ENCODE results near the gene PIP4K2A. TPM values are rescaled to one million over a fixed set of nuclear protein-coding genes. Genes with fewer than 3 reads are reported as not detected.

Gene PIP4K2A
- polyA plus RNA-seq, 1 experiment: 24.1 TPM

GRCh38 chr10:22617051-22617450, 97.3 kb downstream of the PIP4K2A start:
- CTCF ChIA-PET: interaction anchor here (1.4 kb wide), 1 partner anchor 43 kb away, joined by 3 read pairs; no protein-coding TSS in a partner anchor
- Histone ChIP-seq H3K9me3 (ENCODE audit: control insufficient read depth, insufficient read depth, low read length) (no peaks in the 10 kb centered on the region), H3K27me3 (ENCODE audit: control insufficient read depth, insufficient read depth, low read length) (no peaks in the 10 kb centered on the region), H3K4me3 (ENCODE audit: low read depth, low read length) (no peak overlapping the region), H3K27ac (ENCODE audit: low read depth, low read length) (no peak overlapping the region)
- no peak for TF ChIP-seq CTCF (IDR thresholded peaks at IDR 0.05; ENCODE audit: low read depth, low read length)
- no peak for DNase-seq (ENCODE audit: low read depth, low spot score)
- POLR2A ChIA-PET: no interaction called here

GRCh38 chr10:22615819-22616499, 98.4 kb downstream of the PIP4K2A start:
- POLR2A ChIA-PET: no interaction called here
- Histone ChIP-seq H3K4me3 (ENCODE audit: low read depth, low read length) (no peak overlapping the region), H3K9me3 (ENCODE audit: control insufficient read depth, insufficient read depth, low read length) (no peaks in the 10 kb centered on the region), H3K27me3 (ENCODE audit: control insufficient read depth, insufficient read depth, low read length) (no peaks in the 10 kb centered on the region), H3K27ac (ENCODE audit: low read depth, low read length) (no peak overlapping the region)
- CTCF ChIA-PET: interaction anchor here (1.4 kb wide), 1 partner anchor 41 kb away, joined by 3 read pairs; no protein-coding TSS in a partner anchor
- no peak for DNase-seq (ENCODE audit: low read depth, low spot score)
- TF ChIP-seq CTCF (IDR thresholded peaks at IDR 0.05; ENCODE audit: low read depth, low read length): no peak

GRCh38 chr10:22615101-22615500, 99.3 kb downstream of the PIP4K2A start:
- H3K27ac ChIP-seq (ENCODE audit: low read depth, low read length): no peak overlapping the region
- ChIA-PET POLR2A (no interaction called here), CTCF (no interaction called here)
- DNase-seq (ENCODE audit: low read depth, low spot score): no peak
- no peaks in the 10 kb centered on the region for H3K27me3 ChIP-seq (ENCODE audit: control insufficient read depth, insufficient read depth, low read length)
- no peak overlapping the region for H3K4me3 ChIP-seq (ENCODE audit: low read depth, low read length)
- H3K9me3 ChIP-seq (ENCODE audit: control insufficient read depth, insufficient read depth, low read length): no peaks in the 10 kb centered on the region
- no peak for TF ChIP-seq CTCF (IDR thresholded peaks at IDR 0.05; ENCODE audit: low read depth, low read length)

- ChIA-PET POLR2A (no interaction called here), CTCF (no interaction called here)
- Histone ChIP-seq H3K4me3 (ENCODE audit: low read depth, low read length) (no peak overlapping the region), H3K27me3 (ENCODE audit: control insufficient read depth, insufficient read depth, low read length) (no peaks in the 10 kb centered on the region), H3K27ac (ENCODE audit: low read depth, low read length) (no peak overlapping the region), H3K9me3 (ENCODE audit: control insufficient read depth, insufficient read depth, low read length) (no peaks in the 10 kb centered on the region)
- DNase-seq (ENCODE audit: low read depth, low spot score): no peak
- no peak for TF ChIP-seq CTCF (IDR thresholded peaks at IDR 0.05; ENCODE audit: low read depth, low read length)
Measured at GRCh38 chr10:22613011-22613410, 101.4 kb downstream of the PIP4K2A start.

GRCh38 chr10:22612318-22612717, 102.1 kb downstream of the PIP4K2A start:
- ChIA-PET POLR2A (no interaction called here), CTCF (no interaction called here)
- no peak for TF ChIP-seq CTCF (IDR thresholded peaks at IDR 0.05; ENCODE audit: low read depth, low read length)
- Histone ChIP-seq H3K9me3 (ENCODE audit: control insufficient read depth, insufficient read depth, low read length) (no peaks in the 10 kb centered on the region), H3K27ac (ENCODE audit: low read depth, low read length) (no peak overlapping the region), H3K4me3 (ENCODE audit: low read depth, low read length) (no peak overlapping the region), H3K27me3 (ENCODE audit: control insufficient read depth, insufficient read depth, low read length) (no peaks in the 10 kb centered on the region)
- no peak for DNase-seq (ENCODE audit: low read depth, low spot score)
